Kidney (tissue), 14 donors: ENCODE results near the gene ANKRD18A. TPM values are rescaled to one million over a fixed set of nuclear protein-coding genes. Genes with fewer than 3 reads are reported as not detected.
"Not testable (repeated sequence)": the region's sequence is repeated elsewhere in the genome, so short reads cannot be mapped to it uniquely, and the experiment has no call there.

ENCODE experiments used
- DNase-seq, 5 donors: peaks; one replicate each; pipeline ENCODE4 v3.0.0-alpha.2; 2013 to 2020
- FAIRE-seq: peaks from 2 replicates; lab custom pipeline; 2012; peaks lifted over from hg19 to GRCh38; lab: Jason Lieb, UNC
- H3K27ac ChIP-seq, 2 donors: one replicate each; pipeline ENCODE4 v1.7.0; 2013; ENCODE audit warnings: low read depth in 2 of 2, low read length in 2 of 2, inconsistent platforms in 1 of 2
- H3K27me3 ChIP-seq: one replicate; pipeline ENCODE4 v1.7.1; 2013; ENCODE audit warnings: low read length, inconsistent platforms; ENCODE audit not compliant: control insufficient read depth, insufficient read depth
- H3K36me3 ChIP-seq, 3 donors: one replicate each; pipeline versions ENCODE4 v1.7.0 to v1.7.1; 2013; ENCODE audit warnings: low read length in 3 of 3, control low read depth in 1 of 3, inconsistent platforms in 1 of 3; ENCODE audit not compliant: insufficient read depth in 3 of 3, control insufficient read depth in 2 of 3
- H3K4me1 ChIP-seq, 3 donors: one replicate each; pipeline versions ENCODE4 v1.7.0 to v1.7.1; 2013; ENCODE audit warnings: low read length in 3 of 3, inconsistent platforms in 1 of 3, low read depth in 1 of 3; ENCODE audit not compliant: control insufficient read depth in 2 of 3, insufficient read depth in 2 of 3
- H3K4me3 ChIP-seq, 3 donors: one replicate each; pipeline versions ENCODE4 v1.7.0 to v1.8.1; 2013; ENCODE audit warnings: low read length in 3 of 3, control low read depth in 1 of 3, inconsistent platforms in 1 of 3
- H3K9ac ChIP-seq, 3 donors: one replicate each; pipeline versions ENCODE4 v1.7.0 to v1.7.1; 2013; ENCODE audit warnings: low read length in 3 of 3, control low read depth in 1 of 3, inconsistent platforms in 1 of 3
- H3K9me3 ChIP-seq, 3 donors: one replicate each; pipeline versions ENCODE4 v1.7.0 to v1.7.1; 2013; ENCODE audit warnings: low read length in 3 of 3, control low read depth in 1 of 3, inconsistent platforms in 1 of 3; ENCODE audit not compliant: control insufficient read depth in 2 of 3, insufficient read depth in 1 of 3
- CTCF ChIP-seq: IDR thresholded peaks from 3 replicates; pipeline ENCODE4 v1.5.1; 2012; ENCODE audit warnings: mild to moderate bottlenecking, moderate library complexity, borderline replicate concordance; ENCODE audit not compliant: insufficient read depth; ENCODE audit errors: extremely low read depth
- intact Hi-C: fragments of 100-400 bp; cut with DNase I; formaldehyde crosslinking; loops from one replicate; pipeline ENCODE4 v1.11.1; 2022
- polyA plus RNA-seq: library from polyadenylated mRNA; stranded (reverse); fragments of 350-450 nt; fragmentation: Illumina TruSeq; extraction: RNeasy Lipid Tissue Mini Kit (QIAGEN cat#74804); gene quantifications from one replicate; pipeline ENCODE4 v1.2.3, GENCODE V29; 2014; ENCODE audit warnings: low read depth, low replicate concordance; ENCODE audit not compliant: insufficient read depth
- total RNA-seq: library from RNA; stranded (reverse); fragmentation: NEBNext Ultra II Directional; extraction: Animal tissue kit (Norgen Biotek cat#: 25700); gene quantifications from one replicate; pipeline ENCODE4 v1.2.1, GENCODE V29; 2021
- donor health status: control.
- donor health status: control.
- donor health status: control.
- donor health status: control.
- donor health status: control.
- donor health status: DM: yes; HTN: yes; CAD: no.
- donor health status: Normal renal cell carcinoma (clear cell type).

ANKRD18A gene
- total and polyA plus RNA-seq, 2 donors from 2014 or later = 2.4 to 11.6 TPM

- H3K9me3 ChIP-seq = not testable (repeated sequence)
These were observed 65.4 kb downstream of the ANKRD18A start for GRCh38 chr9:38554966-38555365.

DNA sequence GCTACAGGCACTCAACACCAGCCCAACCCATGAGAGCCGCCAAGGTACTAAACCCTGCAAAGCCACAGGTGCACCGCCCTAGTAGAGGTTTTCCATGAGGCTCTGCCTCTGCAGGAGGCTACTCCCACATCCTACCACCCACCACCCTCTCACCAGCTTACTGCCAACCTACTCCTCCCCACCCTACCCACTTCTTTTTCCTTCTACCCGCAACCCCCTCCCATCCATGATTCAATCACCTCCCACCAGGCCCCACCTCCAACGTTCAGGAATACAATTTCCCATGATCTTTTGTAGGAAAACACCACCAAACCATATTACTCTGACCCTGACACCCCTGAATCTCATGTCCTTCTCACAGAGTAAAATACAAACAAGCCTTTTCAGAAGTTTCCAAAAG lies 67.4 kb downstream of the ANKRD18A start:
- H3K9ac ChIP-seq, H3K27me3 ChIP-seq, H3K27ac ChIP-seq, H3K4me1 ChIP-seq, intact Hi-C loops, H3K4me3 ChIP-seq, H3K9me3 ChIP-seq, DNase-seq, H3K36me3 ChIP-seq, FAIRE-seq: not testable (repeated sequence)

More at GRCh38 chr9:38554966-38555365, 65.4 kb downstream of the ANKRD18A start:
- H3K27me3 ChIP-seq, H3K9ac ChIP-seq, H3K36me3 ChIP-seq, DNase-seq, H3K27ac ChIP-seq, H3K4me1 ChIP-seq, FAIRE-seq, H3K4me3 ChIP-seq, intact Hi-C loops: not testable (repeated sequence)

DNA sequence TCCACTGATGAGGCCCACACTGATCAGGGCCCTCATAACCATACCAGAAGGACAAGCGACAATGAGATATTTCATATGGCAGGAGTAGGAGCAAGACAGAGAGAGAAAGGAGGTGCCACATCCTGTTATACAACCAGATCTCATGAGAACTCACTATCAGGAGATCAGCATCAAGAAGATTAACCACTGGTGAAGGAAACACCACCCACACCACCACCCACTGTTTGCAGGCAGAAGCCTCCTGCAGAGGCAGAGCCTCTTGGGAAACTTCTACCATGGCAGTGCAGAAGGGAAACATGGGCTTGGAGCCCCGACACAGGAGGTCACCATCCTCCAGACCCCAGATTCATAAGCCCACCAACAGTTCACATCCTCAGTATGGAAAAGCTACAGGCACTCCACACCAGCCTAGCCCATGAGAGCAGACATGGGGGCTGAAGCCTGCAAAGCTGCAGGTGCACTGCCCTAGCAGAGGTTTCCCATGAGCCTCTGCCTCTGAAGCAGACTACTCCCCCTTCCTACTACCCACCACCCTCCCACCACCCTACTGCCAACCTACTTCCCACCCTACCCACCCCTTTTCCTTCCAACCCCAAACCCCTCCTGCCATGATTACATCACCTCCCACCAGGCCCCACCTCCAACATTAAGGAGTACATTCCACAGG lies 73.8 kb downstream of the ANKRD18A start:
- H3K4me3 ChIP-seq, DNase-seq, H3K9me3 ChIP-seq, H3K9ac ChIP-seq, intact Hi-C loops, H3K36me3 ChIP-seq, H3K4me1 ChIP-seq, FAIRE-seq, H3K27ac ChIP-seq, H3K27me3 ChIP-seq: not testable (repeated sequence)

DNA sequence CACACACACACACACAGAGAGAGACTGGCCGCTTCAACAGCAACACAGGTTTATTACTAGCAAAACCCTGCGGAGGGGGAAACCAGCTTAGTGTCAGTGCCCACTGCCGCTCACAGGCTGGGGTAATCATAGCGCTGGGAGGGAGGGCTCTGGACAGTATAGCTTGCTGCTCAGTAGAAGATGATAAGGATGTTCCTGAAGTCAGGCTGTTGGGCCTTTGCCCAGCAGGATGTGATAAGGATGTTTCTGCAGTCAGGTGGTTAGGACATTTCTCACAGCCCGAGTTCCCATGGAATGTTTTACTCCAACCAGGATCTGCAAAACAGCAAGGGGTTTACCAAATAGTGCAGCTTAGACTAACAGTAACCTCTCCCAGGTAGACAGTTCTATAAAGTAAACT lies 79.9 kb downstream of the ANKRD18A start:
- H3K9ac ChIP-seq, intact Hi-C loops, H3K36me3 ChIP-seq, FAIRE-seq, H3K9me3 ChIP-seq, DNase-seq, H3K4me3 ChIP-seq, H3K27ac ChIP-seq, H3K27me3 ChIP-seq, H3K4me1 ChIP-seq: not testable (repeated sequence)

DNA sequence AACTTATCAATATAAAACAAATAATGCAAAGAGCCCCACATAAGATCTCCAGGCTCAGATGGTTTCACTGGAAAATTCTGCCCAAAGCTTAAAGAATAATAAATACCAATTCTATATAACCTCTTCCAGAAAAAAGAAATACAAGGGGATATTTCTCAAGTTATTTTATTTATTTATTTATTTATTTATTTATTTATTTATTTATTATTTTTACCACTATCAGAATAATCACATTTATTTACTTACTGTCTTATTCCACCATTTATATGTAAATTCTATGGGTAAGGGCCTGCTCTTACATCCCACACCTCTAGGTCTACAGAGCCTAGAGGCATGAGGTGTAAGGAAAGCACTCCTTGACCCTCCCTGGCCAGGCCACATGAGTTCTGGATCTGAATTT lies 91.1 kb downstream of the ANKRD18A start:
- no peak for TF ChIP-seq CTCF
- intact Hi-C loops = no loop called here
- H3K36me3 ChIP-seq = no peaks in the 10 kb centered on the region
- FAIRE-seq (no peak), DNase-seq (no peak)
- H3K27me3 ChIP-seq = no peaks in the 10 kb centered on the region
- H3K4me1 ChIP-seq = no peaks in the 10 kb centered on the region
- no peak overlapping the region for H3K9ac ChIP-seq
- no peak overlapping the region for H3K4me3 ChIP-seq
- H3K27ac ChIP-seq = no peak overlapping the region
- H3K9me3 ChIP-seq = no peaks in the 10 kb centered on the region
